OCI-LY7 (cell line): ENCODE data around the gene CARD10. TPM values are rescaled to one million over a fixed set of nuclear protein-coding genes. Genes with fewer than 3 reads are reported as not detected.
A peak's percentile ranks its signal among the peaks of the same experiment; 100 is the strongest.

Experiments
- BruUV-seq: library from RNA; stranded (reverse); fragments of 400-500 nt; replicated peaks from 2 replicates; lab custom pipeline; 2021; lab: Mats Ljungman, UMichigan
- CTCF ChIA-PET: fragments of 300-600 bp; sonication (Branson Sonifier 250); formaldehyde crosslinking; loops from one replicate; lab custom pipeline; 2022; ENCODE audit warnings: antibody characterized with exemption; ENCODE audit not compliant: unreplicated experiment; lab: Charles Lee
- POLR2A ChIA-PET: fragments of 300-600 bp; sonication (Branson Sonifier 250); formaldehyde crosslinking; loops from one replicate; lab custom pipeline; 2022; ENCODE audit warnings: antibody characterized with exemption; lab: Charles Lee
- DNase-seq: peaks from one replicate; pipeline ENCODE4 v3.0.0-alpha.2; 2015; ENCODE audit warnings: low spot score
- H2AFZ ChIP-seq: fragments of 200-600 bp; sonication (generic), shearing (Covaris generic); 2 replicates; pipeline ENCODE4 v1.6.1; 2014; ENCODE audit warnings: mild to moderate bottlenecking, antibody characterized with exemption, low read length, moderate library complexity
- H3K27ac ChIP-seq: fragments of 200-600 bp; sonication (generic); 2 replicates; pipeline ENCODE4 v1.5.1; 2014; ENCODE audit warnings: mixed run types, low read depth, mild to moderate bottlenecking, moderate library complexity, low read length, inconsistent platforms; ENCODE audit not compliant: poor library complexity, severe bottlenecking
- H3K36me3 ChIP-seq: fragments of 200-600 bp; sonication (generic); 2 replicates; pipeline ENCODE4 v1.6.1; 2014; ENCODE audit warnings: mild to moderate bottlenecking, antibody characterized with exemption, low read length, moderate library complexity, mixed read lengths; ENCODE audit not compliant: insufficient read depth
- H3K4me1 ChIP-seq: fragments of 200-600 bp; sonication (generic); 2 replicates; pipeline ENCODE4 v1.5.1; 2014; ENCODE audit warnings: mild to moderate bottlenecking, low read length; ENCODE audit not compliant: insufficient read depth, poor library complexity, severe bottlenecking
- H3K4me2 ChIP-seq: fragments of 200-600 bp; sonication (generic); 2 replicates; pipeline ENCODE4 v1.6.1; 2014; ENCODE audit warnings: mild to moderate bottlenecking, low read length
- H3K4me3 ChIP-seq: fragments of 200-600 bp; sonication (generic); 2 replicates; pipeline ENCODE4 v1.5.1; 2014; ENCODE audit warnings: mild to moderate bottlenecking, low read depth, low read length; ENCODE audit not compliant: poor library complexity, severe bottlenecking
- H3K79me2 ChIP-seq: fragments of 200-600 bp; sonication (generic); 2 replicates; pipeline ENCODE4 v1.6.1; 2016; ENCODE audit warnings: low read depth, mild to moderate bottlenecking, low read length, moderate library complexity, mixed read lengths; ENCODE audit not compliant: insufficient read depth
- H3K9me2 ChIP-seq: fragments of 200-600 bp; sonication (generic); 2 replicates; pipeline ENCODE4 v1.6.1; 2016; ENCODE audit warnings: mild to moderate bottlenecking, low read length, mixed read lengths; ENCODE audit not compliant: insufficient read depth
- H3K9me3 ChIP-seq: fragments of 200-600 bp; sonication (generic); 2 replicates; pipeline ENCODE4 v1.6.1; 2014; ENCODE audit warnings: mild to moderate bottlenecking, mixed run types, low read length, mixed read lengths
- H4K20me1 ChIP-seq: fragments of 200-600 bp; sonication (generic); 2 replicates; pipeline ENCODE4 v1.6.1; 2014; ENCODE audit warnings: mild to moderate bottlenecking, antibody characterized with exemption, low read length, moderate library complexity, mixed read lengths; ENCODE audit not compliant: insufficient read depth
- EZH2phosphoT487 ChIP-seq: fragments of 200-600 bp; sonication (generic); IDR thresholded peaks from 2 replicates; pipeline ENCODE4 v1.6.1; 2018; ENCODE audit warnings: low read depth, borderline replicate concordance, mild to moderate bottlenecking, mixed run types, antibody characterized with exemption, low read length, moderate library complexity, mixed read lengths
- intact Hi-C: fragments of 100-400 bp; cut with micrococcal nuclease; formaldehyde crosslinking; loops from one replicate; pipeline ENCODE4 v1.10.0; 2022; ENCODE audit not compliant: unreplicated experiment
- total RNA-seq, 2 experiments: library from RNA; depleted of rRNA in 1 of 2; stranded (reverse); fragments of >200 nt in 1 of 2; shearing (Covaris generic) in 1 of 2; gene quantifications; 2 replicates each; pipeline ENCODE4 v1.2.3, GENCODE V29; 2014 to 2022
- TF ChIP-seq, protein P1 (sequence below): fragments of 200-600 bp; sonication (generic); conservative IDR thresholded peaks from 2 replicates; pipeline ENCODE4 v1.5.1; 2014; ENCODE audit warnings: mild to moderate bottlenecking, antibody characterized with exemption, low read length, moderate library complexity, mixed read lengths

CARD10 gene
- total RNA-seq, 2 experiments from 2014 or later: 2.8 to 4.0 TPM

DNA sequence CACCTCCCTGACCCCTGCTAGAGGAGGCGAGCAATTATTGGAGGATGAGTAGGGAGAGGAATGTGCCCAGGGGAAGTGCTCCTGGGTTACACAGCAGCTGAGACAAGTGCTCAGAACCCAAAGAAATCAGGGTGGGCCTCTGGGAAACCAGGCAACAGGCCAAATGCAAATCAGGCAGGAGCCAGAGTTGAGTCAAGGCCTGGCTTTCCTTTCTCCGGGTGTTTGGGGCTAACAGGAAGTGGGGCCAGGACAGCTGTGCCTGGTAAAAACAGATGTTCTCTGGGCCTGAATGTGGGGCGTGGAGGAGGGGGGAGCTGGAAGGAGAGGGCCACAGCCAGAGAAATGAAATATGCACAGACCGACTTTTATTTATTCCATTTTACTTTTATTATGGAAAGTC lies 55.0 kb downstream of the CARD10 start:
- ChIA-PET POLR2A (interaction anchor here (0.6 kb wide), 1 partner anchor 604 kb away, joined by 3 read pairs; no protein-coding TSS in a partner anchor), CTCF (no interaction called here)
- no peaks in the 10 kb centered on the region for H3K79me2 ChIP-seq
- H3K27ac ChIP-seq: peak overlapping the region; percentile 64
- intact Hi-C loops: loop anchor here (5.0 kb wide), 1 partner anchor 33 kb away; no protein-coding TSS in a partner anchor
- TF ChIP-seq EZH2phosphoT487: no peak
- TF ChIP-seq, protein P1, sequence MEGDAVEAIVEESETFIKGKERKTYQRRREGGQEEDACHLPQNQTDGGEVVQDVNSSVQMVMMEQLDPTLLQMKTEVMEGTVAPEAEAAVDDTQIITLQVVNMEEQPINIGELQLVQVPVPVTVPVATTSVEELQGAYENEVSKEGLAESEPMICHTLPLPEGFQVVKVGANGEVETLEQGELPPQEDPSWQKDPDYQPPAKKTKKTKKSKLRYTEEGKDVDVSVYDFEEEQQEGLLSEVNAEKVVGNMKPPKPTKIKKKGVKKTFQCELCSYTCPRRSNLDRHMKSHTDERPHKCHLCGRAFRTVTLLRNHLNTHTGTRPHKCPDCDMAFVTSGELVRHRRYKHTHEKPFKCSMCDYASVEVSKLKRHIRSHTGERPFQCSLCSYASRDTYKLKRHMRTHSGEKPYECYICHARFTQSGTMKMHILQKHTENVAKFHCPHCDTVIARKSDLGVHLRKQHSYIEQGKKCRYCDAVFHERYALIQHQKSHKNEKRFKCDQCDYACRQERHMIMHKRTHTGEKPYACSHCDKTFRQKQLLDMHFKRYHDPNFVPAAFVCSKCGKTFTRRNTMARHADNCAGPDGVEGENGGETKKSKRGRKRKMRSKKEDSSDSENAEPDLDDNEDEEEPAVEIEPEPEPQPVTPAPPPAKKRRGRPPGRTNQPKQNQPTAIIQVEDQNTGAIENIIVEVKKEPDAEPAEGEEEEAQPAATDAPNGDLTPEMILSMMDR: no peak
- H3K4me3 ChIP-seq: peak overlapping the region; percentile 31
- peak overlapping the region; percentile 65 for H3K4me2 ChIP-seq
- H2AFZ ChIP-seq: no peak overlapping the region
- DNase-seq: peak; percentile 78
- H3K36me3 ChIP-seq: peaks cover 45% of the 10 kb centered on the region
- H3K4me1 ChIP-seq: peaks cover 49% of the 10 kb centered on the region
- H3K9me3 ChIP-seq: no peaks in the 10 kb centered on the region
- BruUV-seq: no TSS peak
- no peaks in the 10 kb centered on the region for H4K20me1 ChIP-seq
- H3K9me2 ChIP-seq: no peaks in the 10 kb centered on the region

DNA sequence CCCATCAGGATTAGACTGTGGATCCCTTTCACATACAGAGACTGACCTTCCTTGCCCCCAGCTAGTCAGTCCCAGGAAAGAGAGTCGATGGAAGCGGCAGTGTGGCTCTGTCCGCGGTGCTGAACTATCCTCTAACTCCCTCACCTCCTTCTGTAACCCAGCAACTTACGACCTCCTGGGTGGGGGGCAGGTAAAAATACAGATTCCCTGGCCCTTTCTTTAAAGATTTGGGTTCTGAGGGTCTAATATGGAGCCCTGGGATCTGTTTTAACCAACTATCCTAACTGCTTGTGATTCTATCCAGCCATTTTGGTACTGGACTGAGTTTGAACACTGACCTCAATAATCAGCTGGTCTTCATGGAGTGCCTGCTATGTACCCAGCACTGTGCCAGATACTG lies 56.2 kb downstream of the CARD10 start:
- POLR2A ChIA-PET: no interaction called here
- intact Hi-C loops: loop anchor here (5.0 kb wide), 1 partner anchor 34 kb away; no protein-coding TSS in a partner anchor
- Histone ChIP-seq H3K4me3 (no peak overlapping the region), H3K9me2 (no peaks in the 10 kb centered on the region), H3K27ac (peak overlapping the region; percentile 64), H3K4me2 (no peak overlapping the region), H3K4me1 (peaks cover 49% of the 10 kb centered on the region), H3K9me3 (no peaks in the 10 kb centered on the region), H3K79me2 (no peaks in the 10 kb centered on the region), H4K20me1 (no peaks in the 10 kb centered on the region), H2AFZ (no peak overlapping the region), H3K36me3 (peaks cover 35% of the 10 kb centered on the region)
- no peak for TF ChIP-seq EZH2phosphoT487
- TF ChIP-seq, protein P1: no peak
- no peak for DNase-seq
- CTCF ChIA-PET: no interaction called here
- no TSS peak for BruUV-seq

DNA sequence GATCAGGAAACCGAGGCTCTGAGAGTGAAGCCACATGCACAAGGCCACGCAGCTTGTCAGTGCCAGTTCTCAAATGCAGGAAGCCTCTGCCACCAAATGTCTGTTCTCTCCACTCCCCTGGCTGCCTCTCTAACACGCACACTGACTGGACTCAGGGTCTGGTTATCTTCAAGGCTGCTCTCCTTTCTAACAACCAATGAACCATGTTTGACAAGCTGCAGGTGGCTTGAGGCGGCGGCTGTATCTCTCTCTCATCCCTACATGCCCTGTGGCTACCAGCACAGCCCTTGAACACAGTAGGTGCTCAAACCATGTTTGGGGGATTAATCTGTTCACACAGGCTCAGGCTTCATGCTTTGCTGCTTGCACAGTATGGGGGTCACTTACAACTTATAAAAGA lies 56.8 kb downstream of the CARD10 start:
- intact Hi-C loops: loop anchor here (5.0 kb wide), 1 partner anchor 35 kb away; no protein-coding TSS in a partner anchor
- ChIA-PET POLR2A (no interaction called here), CTCF (no interaction called here)
- no peak for TF ChIP-seq EZH2phosphoT487
- TF ChIP-seq, protein P1: no peak
- H3K4me1 ChIP-seq: peaks cover 49% of the 10 kb centered on the region
- H2AFZ ChIP-seq: no peak overlapping the region
- H3K4me2 ChIP-seq: no peak overlapping the region
- H3K79me2 ChIP-seq: no peaks in the 10 kb centered on the region
- no peaks in the 10 kb centered on the region for H4K20me1 ChIP-seq
- H3K27ac ChIP-seq: no peak overlapping the region
- no peak for DNase-seq
- BruUV-seq: no TSS peak
- H3K4me3 ChIP-seq: no peak overlapping the region
- no peaks in the 10 kb centered on the region for H3K9me2 ChIP-seq
- peaks cover 29% of the 10 kb centered on the region for H3K36me3 ChIP-seq
- H3K9me3 ChIP-seq: no peaks in the 10 kb centered on the region
